HG03457 (cell line): ENCODE data around the gene YARS1.

Experiments
- ATAC-seq: cut with Tn5 transposase; IDR thresholded peaks from one replicate; pipeline ENCODE4 v1.9.1; 2021; ENCODE audit warnings: moderate number of reproducible peaks; ENCODE audit not compliant: unreplicated experiment

Gene YARS1

GRCh38 chr1:32782086-32782485, 35.1 kb downstream of the YARS1 start:
- no peak for ATAC-seq

- ATAC-seq = no peak
These were observed 36.4 kb downstream of the YARS1 start for GRCh38 chr1:32780628-32781234.

- ATAC-seq = no peak
These were observed 37.2 kb downstream of the YARS1 start for GRCh38 chr1:32780005-32780404.

GRCh38 chr1:32779242-32779641, 37.9 kb downstream of the YARS1 start:
- ATAC-seq = no peak

GRCh38 chr1:32775640-32776337, 41.4 kb downstream of the YARS1 start:
- no peak for ATAC-seq

GRCh38 chr1:32774950-32775634, 42.1 kb downstream of the YARS1 start:
- no peak for ATAC-seq

- no peak for ATAC-seq
These were observed 42.7 kb downstream of the YARS1 start for GRCh38 chr1:32774464-32774808.

GRCh38 chr1:32773764-32774463, 43.2 kb downstream of the YARS1 start:
- ATAC-seq = no peak

GRCh38 chr1:32773018-32773763, 44.0 kb downstream of the YARS1 start:
- no peak for ATAC-seq

GRCh38 chr1:32772281-32773017, 44.7 kb downstream of the YARS1 start:
- no peak for ATAC-seq

GRCh38 chr1:32771561-32772280, 45.4 kb downstream of the YARS1 start:
- no peak for ATAC-seq

GRCh38 chr1:32770741-32771548, 46.2 kb downstream of the YARS1 start:
- ATAC-seq = no peak

GRCh38 chr1:32770221-32770731, 46.9 kb downstream of the YARS1 start:
- no peak for ATAC-seq

GRCh38 chr1:32769524-32770220, 47.5 kb downstream of the YARS1 start:
- ATAC-seq = no peak

- no peak for ATAC-seq
These were observed 48.9 kb downstream of the YARS1 start for GRCh38 chr1:32768110-32768850.

- no peak for ATAC-seq
These were observed 49.5 kb downstream of the YARS1 start for GRCh38 chr1:32767641-32768040.

GRCh38 chr1:32767156-32767555, 50.0 kb downstream of the YARS1 start:
- ATAC-seq = no peak
